NCI-H345 (cell line): Measurements from ENCODE around the gene CACNA2D2.

Experiments
- DNase-seq: peaks from one replicate; lab custom pipeline; 2025; lab: John Stamatoyannopoulos, UW

The CACNA2D2 gene

DNA sequence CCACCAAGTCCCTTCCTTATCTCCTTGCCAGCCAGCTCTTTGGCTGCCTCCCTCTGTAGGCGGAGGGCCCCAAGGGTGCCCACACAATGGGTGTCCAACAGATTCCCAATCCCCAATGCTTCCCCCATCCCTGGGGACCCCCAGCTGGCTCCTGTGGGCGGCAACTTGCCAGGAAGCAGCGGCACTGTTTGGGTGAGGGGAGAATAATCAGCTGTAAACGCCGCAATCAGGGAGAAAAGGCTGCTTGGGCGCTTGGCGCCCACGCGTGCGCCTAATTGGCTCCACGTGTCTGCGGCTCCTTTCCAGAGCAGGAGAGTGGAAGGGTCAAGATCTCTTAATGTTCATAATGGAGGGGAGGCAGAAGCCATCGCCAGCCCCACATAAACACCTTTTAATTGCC is 76.2 kb downstream of the CACNA2D2 start:
- DNase-seq, result no peak

DNA sequence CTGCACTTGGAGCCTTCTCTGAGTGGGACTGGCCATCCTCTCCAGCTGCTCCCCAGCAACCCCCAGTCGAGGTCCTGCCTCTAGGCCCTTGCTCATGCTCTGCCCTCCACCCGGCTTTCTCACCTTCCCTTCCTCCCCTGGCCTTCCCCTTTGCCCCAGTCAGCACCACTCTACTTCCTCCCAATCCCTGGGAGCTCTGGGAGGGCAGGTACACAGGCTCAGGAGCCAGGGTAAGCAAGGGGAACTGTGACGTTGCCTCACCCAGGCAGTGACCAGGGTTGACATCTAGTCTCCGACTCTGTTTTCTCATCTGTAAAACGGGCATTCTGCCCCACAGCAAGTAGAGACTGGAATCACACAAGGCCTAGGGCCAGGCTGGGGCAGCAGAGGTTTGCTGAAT is 77.5 kb downstream of the CACNA2D2 start:
- DNase-seq, result no peak

DNA sequence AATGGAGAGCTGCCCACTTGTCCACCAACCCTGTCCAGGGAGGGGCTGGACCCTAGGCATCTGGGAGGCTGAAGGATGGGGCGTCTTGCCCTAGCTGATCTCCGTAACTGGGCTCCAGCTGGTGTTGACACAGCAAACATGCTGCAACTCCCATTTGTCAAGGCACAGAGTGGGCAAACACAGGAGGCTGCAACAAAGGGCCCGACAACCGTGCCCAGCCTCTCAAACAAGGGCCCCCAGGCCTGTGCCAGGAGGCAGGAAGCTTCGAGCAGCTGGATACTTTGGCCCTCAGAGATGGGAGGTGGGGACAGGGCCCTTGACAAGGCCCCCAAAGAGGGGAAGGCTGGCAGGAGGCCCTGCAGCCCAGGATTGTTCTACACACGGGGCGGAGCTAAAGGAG is 79.9 kb downstream of the CACNA2D2 start:
- peak; percentile 70 for DNase-seq

DNA sequence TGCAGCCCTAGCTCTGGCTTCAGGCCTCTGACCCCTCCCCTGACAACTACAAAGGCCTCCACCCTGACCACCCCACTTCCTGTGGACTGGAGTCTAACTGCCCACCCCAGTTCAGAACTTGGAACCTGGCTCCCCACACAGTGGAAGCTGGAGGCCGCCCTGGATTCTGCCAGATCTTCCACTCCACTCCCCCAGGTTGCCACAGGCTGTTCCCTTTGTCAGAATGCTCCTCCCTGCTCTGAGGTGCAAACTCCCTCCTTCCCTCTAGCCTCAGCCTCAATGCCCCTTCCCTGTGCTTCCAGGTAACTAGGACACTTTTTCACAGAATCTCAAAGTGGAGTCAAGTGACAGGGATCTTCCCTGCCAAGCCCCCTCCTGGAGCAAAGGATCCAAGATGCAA is 81.3 kb downstream of the CACNA2D2 start:
- no peak for DNase-seq

DNA sequence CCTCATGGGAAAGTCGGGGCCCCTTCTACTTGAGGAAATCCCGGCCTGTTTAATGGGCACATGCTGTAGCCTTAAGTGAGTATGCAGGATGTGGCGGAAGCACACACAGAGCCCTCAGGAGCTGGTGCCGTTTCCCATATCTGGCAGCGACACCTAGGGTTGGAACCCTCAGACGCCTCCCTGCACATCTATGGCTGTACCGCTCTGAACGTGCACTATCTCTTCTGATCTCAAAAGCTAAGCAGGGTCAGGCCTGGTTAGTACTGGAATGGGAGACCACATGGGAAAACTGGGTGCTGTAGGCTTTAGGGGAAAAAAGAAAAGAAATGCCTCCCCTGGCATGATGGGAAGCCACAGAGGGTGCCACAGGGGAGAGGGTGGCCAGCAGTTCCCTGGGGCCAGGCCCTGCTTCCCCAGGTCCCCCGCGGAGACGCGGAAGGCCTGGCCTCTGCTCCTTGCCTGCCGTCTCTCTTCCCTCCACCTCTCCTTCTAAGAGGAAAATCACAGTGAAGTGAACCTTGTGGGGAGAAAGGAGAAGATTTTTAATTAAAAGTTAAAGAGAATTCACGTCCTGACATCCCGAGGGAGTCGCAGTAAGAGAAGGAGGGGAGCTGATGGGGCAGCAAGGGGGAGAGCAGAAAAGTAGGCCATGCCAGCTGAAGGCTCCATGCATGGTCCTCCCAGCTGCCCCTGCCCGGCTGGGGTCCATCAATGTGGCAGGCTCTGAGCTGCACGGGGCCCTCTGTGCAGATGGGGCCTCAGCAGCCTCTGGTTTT is 83.7 kb downstream of the CACNA2D2 start:
- DNase-seq, result no peak

DNA sequence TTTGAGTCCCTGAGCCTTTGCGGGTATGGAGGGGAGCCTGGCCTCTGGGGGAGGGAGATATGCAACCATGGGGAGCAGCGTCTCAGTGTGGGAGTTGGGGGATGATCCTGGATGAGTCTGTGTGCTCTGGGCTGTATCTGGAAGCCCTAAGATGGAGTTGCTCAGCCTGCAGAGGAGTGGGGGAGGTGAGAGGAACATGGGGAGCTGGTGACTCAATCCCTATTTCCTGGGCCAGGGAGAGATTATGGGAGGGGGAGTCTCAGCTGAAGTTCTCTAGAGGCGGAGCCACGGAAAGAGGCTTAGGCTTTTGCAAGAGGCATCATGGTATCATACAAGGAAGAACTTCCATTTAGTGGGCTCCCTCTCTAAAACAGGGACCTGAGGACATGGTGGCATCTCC is 84.6 kb downstream of the CACNA2D2 start:
- no peak for DNase-seq

DNA sequence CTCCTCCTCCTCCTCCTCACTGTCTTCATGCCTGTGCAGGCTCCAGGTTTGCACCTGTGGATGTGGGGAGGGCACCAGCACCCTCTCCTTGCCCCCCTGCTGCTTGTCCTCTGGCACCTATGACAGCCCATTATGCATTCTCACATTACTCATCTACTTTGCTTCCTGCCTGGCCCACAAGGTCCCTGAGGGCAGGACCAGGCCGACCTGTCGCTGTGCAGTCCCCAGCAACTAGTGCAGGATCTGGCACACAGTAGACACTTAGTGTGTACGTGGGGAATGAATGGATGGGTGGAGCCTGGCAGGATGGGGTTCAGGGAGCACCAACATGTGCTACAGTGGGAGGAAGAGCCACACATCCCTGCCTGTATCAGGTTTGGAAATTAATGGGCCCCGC is 85.8 kb downstream of the CACNA2D2 start:
- no peak for DNase-seq

DNA sequence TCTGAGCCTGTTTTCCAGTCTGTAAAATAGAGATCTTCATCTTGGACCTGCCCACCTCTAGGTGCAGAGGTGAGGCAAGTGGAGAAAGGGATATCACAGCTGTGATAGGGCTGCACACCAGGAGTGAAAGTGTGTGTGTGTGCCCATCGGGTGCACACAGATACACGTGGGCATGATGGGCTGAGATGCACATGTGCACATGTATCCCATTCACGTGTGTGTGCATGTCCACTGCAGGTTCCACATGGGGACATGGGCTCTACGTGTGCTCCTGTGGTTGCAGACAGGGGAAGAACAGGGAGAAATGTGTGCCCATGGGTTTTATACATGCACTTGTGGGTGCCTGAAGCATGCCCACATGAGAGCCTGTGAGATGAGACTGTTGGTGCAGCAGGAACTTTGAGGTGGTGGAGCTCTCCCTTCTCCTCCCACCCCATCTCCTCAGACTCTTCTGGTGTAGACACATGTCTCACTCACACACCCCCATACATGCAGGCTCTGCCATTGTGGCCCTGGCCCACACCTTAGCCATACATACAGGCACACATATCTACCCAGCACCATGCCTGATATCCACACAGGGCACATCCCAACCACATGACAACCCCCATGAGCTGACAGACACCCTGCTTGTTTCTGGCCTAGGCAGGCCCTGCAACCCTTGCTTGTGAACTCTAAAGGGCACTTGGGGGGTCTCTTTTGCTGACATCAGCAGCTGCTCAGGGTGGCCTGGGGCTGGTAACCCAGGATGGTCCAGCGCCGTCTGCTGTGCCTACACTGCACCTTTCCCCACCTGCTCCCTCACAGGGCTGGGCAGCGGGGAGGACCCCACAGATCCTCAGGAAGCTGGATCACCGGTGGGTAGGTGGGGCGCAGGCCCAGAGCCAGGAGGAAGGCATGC is 86.4 kb downstream of the CACNA2D2 start:
- DNase-seq, result no peak

DNA sequence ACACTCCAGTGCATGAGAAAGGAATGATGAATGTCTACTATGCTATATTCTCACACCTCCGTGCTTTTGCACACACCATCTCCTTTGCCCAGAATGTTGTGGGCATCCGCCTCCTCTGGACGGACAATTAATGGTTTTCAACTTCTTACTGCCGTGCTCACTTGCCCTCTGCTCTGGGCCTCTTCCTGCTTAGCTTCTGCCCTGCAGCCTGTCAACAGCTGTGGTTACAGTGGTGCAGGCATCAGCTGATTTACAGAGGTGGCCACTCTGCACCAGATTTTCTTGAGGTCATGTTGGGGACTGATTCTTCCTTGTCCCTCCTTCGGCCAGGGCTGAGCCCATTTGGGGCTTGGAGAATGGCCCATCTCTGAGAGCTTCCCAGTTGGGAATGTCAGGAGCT is 87.6 kb downstream of the CACNA2D2 start:
- DNase-seq, result no peak

DNA sequence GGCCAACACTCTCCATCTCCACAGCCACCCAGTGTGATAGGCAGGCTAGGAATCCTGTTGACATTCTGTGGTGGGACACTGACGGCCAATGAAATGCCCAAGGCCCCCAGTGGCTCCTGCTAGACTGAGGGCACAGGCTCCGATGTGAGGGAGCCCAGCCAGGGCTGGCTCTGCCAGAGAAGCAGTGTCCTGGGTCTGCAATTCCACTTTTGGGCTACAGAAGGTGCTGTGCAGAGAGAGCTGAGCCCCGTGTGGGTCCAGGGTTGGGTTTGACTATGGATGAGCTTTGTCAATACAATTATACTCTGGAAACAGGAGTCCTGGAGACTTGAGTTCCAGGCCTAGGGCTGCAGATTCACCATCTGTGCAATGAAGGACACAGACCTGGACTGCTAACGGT is 88.4 kb downstream of the CACNA2D2 start:
- no peak for DNase-seq

DNA sequence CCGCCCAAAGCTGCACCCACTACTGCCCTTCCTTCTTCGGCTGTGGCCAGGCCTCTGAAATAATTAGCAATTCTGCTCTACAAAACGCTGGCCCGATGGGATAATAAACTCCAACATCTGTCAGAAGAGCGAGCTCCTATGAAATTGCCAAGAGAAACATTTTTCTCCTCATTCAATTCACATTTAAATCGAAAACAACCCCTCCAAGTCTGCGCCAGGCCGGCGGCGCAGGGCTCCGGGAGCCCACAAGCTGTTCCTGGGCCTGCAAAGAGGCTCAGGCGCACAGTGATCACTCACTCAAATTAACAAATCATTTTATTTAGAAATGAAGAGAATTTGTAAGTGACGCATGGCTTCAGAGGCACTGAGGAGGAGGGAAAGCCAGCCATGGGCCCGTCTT is 88.8 kb downstream of the CACNA2D2 start:
- no peak for DNase-seq

DNA sequence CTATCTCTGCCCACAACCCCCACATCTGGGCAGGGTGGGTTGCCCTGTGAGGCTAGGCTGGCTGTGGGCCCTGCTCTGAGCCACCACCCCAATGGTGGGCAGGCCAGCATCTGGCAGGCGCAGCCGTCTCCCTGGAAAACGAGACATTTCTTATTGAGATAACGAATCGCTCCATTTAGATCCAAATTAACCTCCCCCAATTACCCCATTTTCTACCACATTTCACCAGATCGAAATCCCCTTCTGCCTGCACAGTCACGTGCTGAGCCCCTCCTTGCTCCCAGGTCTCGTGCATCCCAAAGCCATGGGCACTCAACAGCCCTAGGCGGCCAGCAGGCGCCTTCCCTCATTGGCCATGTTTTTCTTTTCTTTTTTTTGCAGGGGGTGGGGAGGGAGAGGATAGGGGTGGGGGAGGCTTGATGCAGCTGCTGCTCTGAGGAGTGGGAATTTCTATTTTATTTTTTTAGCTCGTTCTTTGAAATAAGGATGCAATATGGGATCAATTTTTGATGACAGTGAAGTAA is 91.1 kb downstream of the CACNA2D2 start:
- no peak for DNase-seq

DNA sequence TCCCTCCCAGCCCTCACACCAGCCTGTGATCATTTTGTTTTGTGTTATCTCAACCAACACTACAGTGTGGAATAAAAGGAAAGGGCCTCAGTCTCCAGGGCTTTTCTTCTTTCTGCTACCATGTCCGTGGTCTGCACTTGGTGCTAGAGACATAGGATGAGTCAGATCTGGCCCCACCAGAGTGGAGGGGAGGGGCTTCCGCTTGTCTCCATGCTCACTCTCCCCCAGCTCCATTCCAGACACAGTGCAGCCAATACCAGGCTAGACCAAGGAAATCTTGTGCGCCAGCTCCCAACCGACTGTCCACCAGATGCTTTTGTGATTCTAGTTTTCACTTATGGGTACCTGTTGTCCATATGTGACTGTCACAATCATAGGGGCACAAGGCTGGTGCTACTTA is 92.2 kb downstream of the CACNA2D2 start:
- DNase-seq, result no peak

DNA sequence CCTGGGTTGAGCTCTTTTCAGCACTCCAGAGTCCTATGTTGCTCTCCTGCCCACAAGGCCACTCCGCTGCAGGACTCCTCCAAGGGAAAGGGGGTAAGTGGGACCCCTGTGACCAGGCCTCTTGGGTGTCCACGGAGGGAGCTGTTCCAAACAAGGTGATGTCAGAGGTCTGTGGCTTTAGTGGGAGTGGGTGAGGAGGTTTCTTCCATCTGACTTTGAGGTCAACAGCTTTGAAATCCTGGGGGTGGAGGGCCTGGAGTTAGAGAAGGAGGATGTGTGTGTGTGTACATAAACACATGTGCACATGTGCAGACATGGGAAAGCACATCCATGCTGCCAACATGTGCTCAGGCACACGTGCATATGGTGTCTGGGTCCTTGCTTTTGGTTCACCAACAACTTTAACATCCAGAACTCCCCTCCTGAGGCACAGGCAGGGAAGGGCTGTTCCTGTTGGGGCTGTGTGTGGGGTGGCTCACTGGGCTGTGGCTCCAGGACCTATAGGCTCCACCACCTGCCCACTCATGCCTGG is 92.8 kb downstream of the CACNA2D2 start:
- no peak for DNase-seq

DNA sequence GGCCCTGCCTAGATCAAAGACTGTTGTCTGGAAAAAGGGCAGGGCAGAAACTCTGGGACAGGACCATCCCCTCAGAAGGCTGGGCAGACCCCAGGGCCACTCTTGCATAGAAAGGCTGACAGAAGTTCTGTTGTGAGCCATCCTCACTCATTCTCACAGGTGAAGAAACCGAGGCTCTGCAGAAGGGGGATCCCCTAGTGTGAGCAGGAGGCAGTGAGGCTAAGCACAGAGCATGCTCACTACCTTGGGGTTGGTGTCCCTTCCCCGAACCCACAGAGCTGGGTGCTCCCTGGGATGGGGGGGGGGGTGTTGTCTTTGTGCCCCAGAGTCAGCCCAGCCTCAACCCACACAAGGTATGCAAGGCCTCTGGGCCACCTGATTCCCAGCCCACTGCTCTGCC is 93.2 kb downstream of the CACNA2D2 start:
- DNase-seq, result no peak

DNA sequence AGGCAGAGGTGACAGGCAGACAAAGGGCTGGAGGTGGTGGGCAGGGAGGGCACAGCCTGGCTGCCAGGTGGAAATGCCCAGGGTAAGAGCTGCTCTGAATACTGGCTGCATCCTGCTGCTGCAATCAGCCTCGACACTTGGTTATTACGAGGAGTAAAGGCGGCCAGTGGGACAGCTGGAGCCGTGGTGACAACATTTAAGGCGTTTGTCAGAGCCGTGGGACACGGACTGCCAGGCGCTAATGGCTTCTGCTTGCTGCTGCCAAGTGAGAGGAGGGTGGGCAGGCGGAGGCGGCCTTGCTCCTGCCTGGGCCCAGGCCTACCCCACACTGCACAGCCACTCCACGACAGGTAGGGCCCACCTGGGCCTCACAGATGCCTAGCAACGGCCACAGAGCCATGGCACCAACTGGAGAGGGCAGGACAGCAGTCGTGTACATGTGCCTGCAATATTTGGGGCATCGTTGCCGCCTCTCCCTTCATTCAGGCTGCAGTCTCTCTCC is 94.9 kb downstream of the CACNA2D2 start:
- DNase-seq, result no peak

DNA sequence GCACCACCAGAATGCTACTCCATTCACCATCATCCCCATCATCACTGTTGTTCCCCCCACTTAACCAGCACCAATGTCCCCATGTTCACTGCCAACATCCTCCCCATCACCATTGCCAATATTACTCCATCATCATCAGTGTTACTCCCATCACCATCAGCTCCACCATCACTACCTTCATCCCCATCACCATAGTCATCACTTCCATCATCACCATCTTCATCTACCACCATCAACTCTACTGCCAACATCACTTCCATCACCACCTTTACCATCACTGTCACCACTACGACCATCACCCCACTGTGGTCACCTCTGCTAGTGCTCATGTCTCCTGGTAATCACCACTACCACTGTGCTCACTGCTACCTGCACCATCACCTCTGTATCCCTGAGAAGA is 96.9 kb downstream of the CACNA2D2 start:
- DNase-seq, result no peak

DNA sequence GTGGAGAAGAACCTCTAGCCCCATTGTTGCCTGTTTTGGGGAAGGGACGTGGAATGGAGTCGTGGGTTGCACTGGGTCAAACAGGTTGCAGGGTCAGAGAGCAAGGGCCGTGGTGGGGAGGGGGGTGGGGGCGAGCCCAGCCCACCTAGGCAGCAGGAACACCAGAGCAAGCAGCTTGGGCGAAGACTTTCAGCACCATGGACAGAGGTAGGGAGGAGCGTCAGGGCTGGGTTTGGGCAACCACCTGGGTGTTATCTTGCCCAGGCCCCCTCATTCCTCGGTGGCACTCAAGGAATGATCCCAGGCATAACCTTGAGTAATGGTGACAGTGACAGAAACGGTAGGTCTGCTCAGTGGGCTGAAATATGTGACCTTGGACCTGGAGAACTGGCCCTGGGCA is 98.2 kb downstream of the CACNA2D2 start:
- no peak for DNase-seq

DNA sequence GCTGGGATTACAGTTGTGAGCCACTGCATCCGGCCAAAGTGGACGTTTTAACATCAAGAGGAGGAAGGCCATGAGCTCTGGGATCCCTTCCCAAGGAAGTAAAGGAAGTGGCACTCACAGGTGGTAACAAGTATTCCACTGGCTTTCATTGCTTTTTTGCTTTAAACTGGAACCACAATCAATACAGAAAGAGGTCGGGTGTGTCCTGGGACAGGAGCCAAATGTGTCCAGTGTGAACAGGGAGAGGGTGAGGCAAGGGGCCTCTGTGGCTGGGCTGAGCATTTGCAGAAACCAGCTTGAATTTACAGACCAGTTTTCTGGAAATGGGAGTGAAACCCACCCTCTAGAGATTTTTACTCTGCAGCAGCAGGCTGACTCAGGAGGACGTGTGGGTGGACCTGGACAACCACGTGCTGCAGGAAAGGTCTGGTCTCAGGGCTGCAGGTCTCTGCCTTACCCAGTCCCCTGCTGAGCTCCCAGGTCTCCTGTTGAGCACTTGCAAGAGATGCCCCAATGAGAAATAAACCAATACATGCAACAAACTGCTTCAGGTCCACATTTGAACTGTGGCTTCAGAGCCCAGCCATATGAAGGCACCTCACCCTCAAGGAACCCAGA is 101.3 kb downstream of the CACNA2D2 start:
- no peak for DNase-seq

DNA sequence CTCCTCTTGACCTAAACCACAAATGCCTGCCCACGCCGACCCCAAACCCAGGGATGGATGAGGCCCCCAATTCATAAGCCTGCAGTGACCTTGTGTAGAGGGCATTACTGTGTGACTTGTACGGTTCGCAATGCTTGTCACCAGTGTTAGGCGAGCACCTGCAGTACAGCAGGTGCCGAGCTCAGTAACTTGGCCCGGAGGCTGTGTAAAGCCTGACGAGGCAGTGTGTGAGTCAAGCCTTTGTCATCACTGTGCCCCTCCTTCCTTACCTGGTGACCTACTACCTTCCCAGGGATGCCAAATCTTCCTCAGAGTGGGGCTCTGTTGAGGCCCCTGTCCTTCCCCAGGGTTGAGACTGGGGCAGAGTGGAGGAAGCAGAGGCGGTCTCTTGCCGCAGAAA is 106.9 kb downstream of the CACNA2D2 start:
- DNase-seq, result no peak

DNA sequence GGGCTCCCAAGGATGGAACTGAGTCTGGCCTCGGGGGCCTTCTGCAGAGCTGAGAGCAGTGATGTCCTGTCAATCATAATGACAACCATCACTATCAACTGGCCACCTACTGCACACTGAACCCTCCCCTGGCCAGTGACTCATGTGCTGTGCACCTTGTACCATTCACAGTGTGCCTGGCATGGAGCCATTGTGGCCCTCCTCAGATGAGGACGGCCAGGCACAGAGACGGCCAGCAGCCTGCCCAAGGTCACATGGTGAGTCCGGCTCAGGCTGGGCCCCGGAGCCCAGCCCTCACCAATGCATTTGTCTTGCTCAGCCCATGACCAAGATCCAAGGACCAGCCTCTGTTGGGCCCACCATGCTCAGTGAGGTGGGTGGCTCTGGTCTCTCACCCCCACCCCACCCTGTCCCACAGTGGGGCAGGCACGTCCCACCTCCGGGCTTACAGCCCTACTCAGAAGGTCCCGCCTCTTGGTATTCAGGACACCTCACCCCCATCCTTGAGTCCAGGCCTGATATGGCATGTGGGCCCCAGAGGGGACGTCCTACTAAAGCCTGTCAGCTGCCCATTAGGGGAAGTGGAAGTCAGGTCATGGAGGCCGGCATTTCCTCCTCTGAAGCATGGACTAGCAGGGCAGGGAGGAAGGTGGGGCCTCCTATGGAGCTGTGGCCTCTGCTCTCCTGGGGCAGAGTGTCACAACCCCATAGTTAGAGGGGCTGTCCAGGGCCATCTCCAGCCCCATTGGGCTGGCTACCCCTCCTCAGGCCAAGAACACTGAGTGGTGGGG is 108.2 kb downstream of the CACNA2D2 start:
- no peak for DNase-seq
